ENCODE measurements around the gene RAD51B. TPM values are rescaled to one million over a fixed set of nuclear protein-coding genes. Genes with fewer than 3 reads are reported as not detected.

RAD51B gene
- total RNA-seq, 4 donors from 2014 or later, result 14.0 to 16.4 (median 14.8) TPM

GRCh38 chr14:68514608-68515194 is 695.1 kb downstream of the RAD51B start:
- H3K4me1 ChIP-seq, result peaks cover 22 to 42% of the 10 kb centered on the region in 2 donors
- H3K4me3 ChIP-seq (replicated peaks in 1 of 3), result no peak overlapping the region
- DNase-seq, result no peak
- H3K9me3 ChIP-seq, result no peaks in the 10 kb centered on the region
- WGBS, 2 donors, result 69 to 70% methylated on average over 4 of the region's 4 CpGs
- no peaks in the 10 kb centered on the region for H3K36me3 ChIP-seq
- intact Hi-C loops (cut with DNase I), result no loop called here
- no peak overlapping the region for H3K27ac ChIP-seq
- no peaks in the 10 kb centered on the region for H3K27me3 ChIP-seq
- no peak for TF ChIP-seq POLR2A (IDR thresholded peaks at IDR 0.05)
- TF ChIP-seq, protein P1, sequence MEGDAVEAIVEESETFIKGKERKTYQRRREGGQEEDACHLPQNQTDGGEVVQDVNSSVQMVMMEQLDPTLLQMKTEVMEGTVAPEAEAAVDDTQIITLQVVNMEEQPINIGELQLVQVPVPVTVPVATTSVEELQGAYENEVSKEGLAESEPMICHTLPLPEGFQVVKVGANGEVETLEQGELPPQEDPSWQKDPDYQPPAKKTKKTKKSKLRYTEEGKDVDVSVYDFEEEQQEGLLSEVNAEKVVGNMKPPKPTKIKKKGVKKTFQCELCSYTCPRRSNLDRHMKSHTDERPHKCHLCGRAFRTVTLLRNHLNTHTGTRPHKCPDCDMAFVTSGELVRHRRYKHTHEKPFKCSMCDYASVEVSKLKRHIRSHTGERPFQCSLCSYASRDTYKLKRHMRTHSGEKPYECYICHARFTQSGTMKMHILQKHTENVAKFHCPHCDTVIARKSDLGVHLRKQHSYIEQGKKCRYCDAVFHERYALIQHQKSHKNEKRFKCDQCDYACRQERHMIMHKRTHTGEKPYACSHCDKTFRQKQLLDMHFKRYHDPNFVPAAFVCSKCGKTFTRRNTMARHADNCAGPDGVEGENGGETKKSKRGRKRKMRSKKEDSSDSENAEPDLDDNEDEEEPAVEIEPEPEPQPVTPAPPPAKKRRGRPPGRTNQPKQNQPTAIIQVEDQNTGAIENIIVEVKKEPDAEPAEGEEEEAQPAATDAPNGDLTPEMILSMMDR (IDR thresholded peaks at IDR 0.05), result no peak

DNA sequence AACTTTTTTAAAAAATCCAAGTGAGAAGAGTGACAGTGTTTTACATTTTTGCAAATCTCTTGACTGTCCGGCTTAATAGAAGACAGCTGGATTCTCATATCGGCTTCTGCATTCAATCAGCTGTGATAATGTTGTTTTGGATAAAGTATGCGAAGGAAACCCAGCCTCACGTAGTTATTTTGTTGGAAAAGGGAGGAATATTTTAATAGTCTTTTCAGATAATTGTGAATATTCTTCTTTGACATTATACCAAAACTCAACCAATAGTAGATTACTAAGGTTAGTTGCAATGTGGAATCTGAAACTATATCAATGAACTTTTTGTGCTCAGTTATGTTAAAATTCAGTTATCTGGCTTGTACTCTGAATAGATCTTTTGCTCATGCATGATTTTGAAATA is 696.8 kb downstream of the RAD51B start:
- Histone ChIP-seq H3K9me3 (no peaks in the 10 kb centered on the region), H3K27ac (no peak overlapping the region), H3K36me3 (no peaks in the 10 kb centered on the region), H3K4me3 (replicated peaks in 1 of 3) (no peak overlapping the region), H3K4me1 (peaks cover 33 to 42% of the 10 kb centered on the region in 2 donors), H3K27me3 (no peaks in the 10 kb centered on the region)
- intact Hi-C loops (cut with DNase I), result no loop called here
- TF ChIP-seq, protein P1 (IDR thresholded peaks at IDR 0.05), result no peak
- no peak for TF ChIP-seq POLR2A (IDR thresholded peaks at IDR 0.05)
- DNase-seq, result no peak
- WGBS, 2 donors, result 76 to 85% methylated on average over 4 of the region's 4 CpGs

DNA sequence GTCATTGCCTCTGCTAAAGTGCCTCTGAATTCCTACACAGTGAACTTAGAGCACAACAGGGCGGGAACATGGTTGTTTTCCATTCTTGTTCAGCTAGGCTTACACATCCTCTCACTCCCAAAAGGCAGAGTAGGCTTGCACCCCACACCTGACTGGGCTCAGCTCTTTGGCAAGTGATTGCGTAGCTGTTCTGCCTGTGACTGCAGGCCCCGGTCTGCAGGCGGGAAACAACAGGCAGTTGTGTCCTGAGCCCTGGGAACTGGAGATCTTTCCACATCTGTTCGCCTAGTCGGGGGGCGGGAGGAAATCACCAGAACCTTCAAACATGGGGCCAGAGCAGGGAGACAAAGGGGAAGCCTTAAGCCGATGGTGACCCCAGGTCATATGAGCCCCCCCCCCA is 698.6 kb downstream of the RAD51B start:
- H3K36me3 ChIP-seq, result no peaks in the 10 kb centered on the region
- TF ChIP-seq, protein P1 (IDR thresholded peaks at IDR 0.05), result no peak
- TF ChIP-seq POLR2A (IDR thresholded peaks at IDR 0.05), result no peak
- no peaks in the 10 kb centered on the region for H3K27me3 ChIP-seq
- peaks cover 49 to 56% of the 10 kb centered on the region in 2 donors for H3K4me1 ChIP-seq
- H3K27ac ChIP-seq, result peak overlapping the region in 1 of 3 donors; percentile 11
- 72 to 78% methylated on average over 5 to 8 of the region's 8 CpGs for WGBS, 2 donors
- peak; percentile 21 to 37 for DNase-seq
- intact Hi-C loops (cut with DNase I), result no loop called here
- no peak overlapping the region for H3K4me3 ChIP-seq (replicated peaks in 1 of 3)
- H3K9me3 ChIP-seq, result no peaks in the 10 kb centered on the region

DNA sequence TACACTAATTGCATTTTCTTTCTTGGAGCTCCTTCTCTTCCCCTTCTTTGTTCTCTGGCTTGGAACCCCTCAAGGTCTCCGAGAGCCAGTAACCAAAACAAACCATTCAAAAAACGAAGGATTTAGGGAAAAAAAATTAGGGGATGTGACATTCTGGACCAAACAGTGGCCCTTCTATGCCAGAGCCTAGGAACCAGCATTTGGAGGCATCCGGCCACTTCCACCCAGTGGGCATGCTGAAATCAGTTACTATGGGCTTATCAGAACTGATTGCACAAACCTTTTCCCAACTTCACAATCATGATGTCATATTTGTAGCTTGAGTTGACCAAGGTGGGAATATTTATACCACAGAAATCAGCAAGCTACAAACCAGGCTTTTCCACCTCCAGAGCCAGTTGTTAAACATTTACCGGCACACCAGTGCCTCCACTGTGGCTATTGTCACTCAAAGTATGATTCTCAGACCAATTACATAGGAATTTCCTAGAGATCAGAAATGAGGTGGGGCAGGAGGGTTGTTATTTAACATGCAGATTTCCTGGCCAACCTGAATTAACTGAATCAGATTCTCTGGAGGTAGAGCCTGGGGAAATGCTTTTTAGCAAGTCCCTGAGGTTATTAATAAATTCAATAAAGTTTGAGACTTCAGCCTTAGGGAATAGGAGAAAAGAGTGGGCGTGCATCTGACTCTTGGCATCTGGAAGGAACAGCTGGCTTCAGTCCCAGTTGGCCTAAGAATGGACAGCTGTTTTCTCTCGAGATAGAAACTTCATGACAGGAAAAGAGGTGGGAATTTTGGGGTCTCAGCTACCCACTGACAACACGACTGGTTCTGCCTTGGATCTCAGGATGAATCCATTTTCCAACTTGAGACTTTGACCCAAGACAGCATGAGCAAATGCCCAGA is 699.4 kb downstream of the RAD51B start:
- no peak for DNase-seq
- Histone ChIP-seq H3K9me3 (no peaks in the 10 kb centered on the region), H3K4me1 (peaks cover 49 to 58% of the 10 kb centered on the region in 2 donors), H3K4me3 (replicated peaks in 1 of 3) (no peak overlapping the region), H3K36me3 (no peaks in the 10 kb centered on the region), H3K27ac (peak overlapping the region in 2 of 3 donors; percentile 77 to 91), H3K27me3 (no peaks in the 10 kb centered on the region)
- intact Hi-C loops (cut with DNase I), result no loop called here
- WGBS, 2 donors, result 49 to 61% methylated on average over 7 of the region's 7 CpGs
- TF ChIP-seq POLR2A (IDR thresholded peaks at IDR 0.05), result no peak
- TF ChIP-seq, protein P1 (IDR thresholded peaks at IDR 0.05), result no peak

All from thyroid gland (tissue), 4 donors.